SU-DHL-6 (cell line): Measurements from ENCODE around the gene BCL3.

Experiments
- H2AFZ ChIP-seq: fragments of 200-600 bp; sonication (generic); 2 replicates; pipeline ENCODE4 v1.6.1; 2014; ENCODE audit warnings: low read depth, mild to moderate bottlenecking, moderate library complexity, mixed read lengths, antibody characterized with exemption, low read length; ENCODE audit not compliant: severe bottlenecking
- H3F3A ChIP-seq: fragments of 200-600 bp; shearing (Covaris generic); 2 replicates; pipeline ENCODE4 v1.6.0; 2016; ENCODE audit warnings: antibody characterized with exemption, mild to moderate bottlenecking; ENCODE audit not compliant: insufficient read depth
- H3K27ac ChIP-seq: fragments of 200-600 bp; sonication (generic); 2 replicates; pipeline ENCODE4 v1.5.1; 2016; ENCODE audit warnings: low read depth, mild to moderate bottlenecking, low read length, moderate library complexity, mixed read lengths
- H3K27me3 ChIP-seq: fragments of 200-600 bp; sonication (generic), shearing (Covaris generic); 2 replicates; pipeline ENCODE4 v1.6.0; 2014; ENCODE audit warnings: mild to moderate bottlenecking, low read length
- H3K36me3 ChIP-seq: fragments of 200-600 bp; sonication (generic); 2 replicates; pipeline ENCODE4 v1.6.1; 2014; ENCODE audit warnings: mild to moderate bottlenecking, low read length, mixed read lengths
- H3K4me2 ChIP-seq: fragments of 300-600, 200-600 bp; shearing (Covaris generic), sonication (generic); 2 replicates; pipeline ENCODE4 v1.6.0; 2014; ENCODE audit warnings: low read length, low read depth, mild to moderate bottlenecking; ENCODE audit not compliant: poor library complexity, severe bottlenecking
- H3K4me3 ChIP-seq: fragments of 200-600 bp; sonication (generic); 2 replicates; pipeline ENCODE4 v1.5.1; 2014; ENCODE audit warnings: antibody characterized with exemption, low read length, mild to moderate bottlenecking, mixed read lengths; ENCODE audit not compliant: insufficient read depth, poor library complexity, severe bottlenecking
- H3K79me2 ChIP-seq: fragments of 200-600 bp; sonication (generic); 2 replicates; pipeline ENCODE4 v1.6.1; 2014; ENCODE audit warnings: mild to moderate bottlenecking, low read length, moderate library complexity; ENCODE audit not compliant: insufficient read depth
- H3K9ac ChIP-seq: fragments of 200-600 bp; sonication (generic); 2 replicates; pipeline ENCODE4 v1.7.0; 2014; ENCODE audit warnings: mild to moderate bottlenecking, low read length
- H3K9me2 ChIP-seq: fragments of 200-600 bp; sonication (generic); replicated peaks from 2 replicates; pipeline ENCODE4 v1.6.1; 2014; ENCODE audit warnings: low read length; ENCODE audit not compliant: insufficient read depth
- H3K9me3 ChIP-seq: fragments of 200-600 bp; sonication (generic); 2 replicates; pipeline ENCODE4 v1.6.1; 2014; ENCODE audit warnings: low read length, mixed read lengths; ENCODE audit not compliant: insufficient read depth
- H4K20me1 ChIP-seq: fragments of 200-600 bp; sonication (generic); 2 replicates; pipeline ENCODE4 v1.6.1; 2014; ENCODE audit warnings: low read depth, mild to moderate bottlenecking, antibody characterized with exemption, low read length, moderate library complexity, mixed read lengths
- EZH2phosphoT487 ChIP-seq: fragments of 200-600 bp; sonication (generic), shearing (Covaris generic); conservative IDR thresholded peaks from 2 replicates; pipeline ENCODE4 v1.6.1; 2018; ENCODE audit warnings: mild to moderate bottlenecking, antibody characterized with exemption, low read length, moderate library complexity, mixed read lengths
- TF ChIP-seq, protein P1 (sequence below): fragments of 200-600 bp; sonication (generic); IDR thresholded peaks from one replicate; pipeline ENCODE4 v1.5.1; 2017; ENCODE audit warnings: antibody characterized with exemption, mild to moderate bottlenecking, low read length, moderate library complexity; ENCODE audit not compliant: insufficient read depth, poor library complexity, severe bottlenecking

The BCL3 gene

GRCh38 chr19:44775676-44776240 lies 27.2 kb downstream of the BCL3 start:
- no peak overlapping the region for H2AFZ ChIP-seq
- H3K9ac ChIP-seq = no peak overlapping the region
- no peaks in the 10 kb centered on the region for H3K9me2 ChIP-seq
- no peaks in the 10 kb centered on the region for H3K27me3 ChIP-seq
- H3K9me3 ChIP-seq = no peaks in the 10 kb centered on the region
- H3K79me2 ChIP-seq = no peaks in the 10 kb centered on the region
- no peaks in the 10 kb centered on the region for H3F3A ChIP-seq
- TF ChIP-seq, protein P1, sequence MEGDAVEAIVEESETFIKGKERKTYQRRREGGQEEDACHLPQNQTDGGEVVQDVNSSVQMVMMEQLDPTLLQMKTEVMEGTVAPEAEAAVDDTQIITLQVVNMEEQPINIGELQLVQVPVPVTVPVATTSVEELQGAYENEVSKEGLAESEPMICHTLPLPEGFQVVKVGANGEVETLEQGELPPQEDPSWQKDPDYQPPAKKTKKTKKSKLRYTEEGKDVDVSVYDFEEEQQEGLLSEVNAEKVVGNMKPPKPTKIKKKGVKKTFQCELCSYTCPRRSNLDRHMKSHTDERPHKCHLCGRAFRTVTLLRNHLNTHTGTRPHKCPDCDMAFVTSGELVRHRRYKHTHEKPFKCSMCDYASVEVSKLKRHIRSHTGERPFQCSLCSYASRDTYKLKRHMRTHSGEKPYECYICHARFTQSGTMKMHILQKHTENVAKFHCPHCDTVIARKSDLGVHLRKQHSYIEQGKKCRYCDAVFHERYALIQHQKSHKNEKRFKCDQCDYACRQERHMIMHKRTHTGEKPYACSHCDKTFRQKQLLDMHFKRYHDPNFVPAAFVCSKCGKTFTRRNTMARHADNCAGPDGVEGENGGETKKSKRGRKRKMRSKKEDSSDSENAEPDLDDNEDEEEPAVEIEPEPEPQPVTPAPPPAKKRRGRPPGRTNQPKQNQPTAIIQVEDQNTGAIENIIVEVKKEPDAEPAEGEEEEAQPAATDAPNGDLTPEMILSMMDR = no peak
- TF ChIP-seq EZH2phosphoT487 = no peak
- no peaks in the 10 kb centered on the region for H4K20me1 ChIP-seq
- no peak overlapping the region for H3K4me2 ChIP-seq
- no peak overlapping the region for H3K27ac ChIP-seq
- H3K4me3 ChIP-seq = no peak overlapping the region
- no peaks in the 10 kb centered on the region for H3K36me3 ChIP-seq

- H3K4me3 ChIP-seq = no peak overlapping the region
- H3K79me2 ChIP-seq = no peaks in the 10 kb centered on the region
- no peaks in the 10 kb centered on the region for H3K9me3 ChIP-seq
- H3K9me2 ChIP-seq = no peaks in the 10 kb centered on the region
- H2AFZ ChIP-seq = no peak overlapping the region
- TF ChIP-seq EZH2phosphoT487 = no peak
- TF ChIP-seq, protein P1 = no peak
- no peaks in the 10 kb centered on the region for H3K36me3 ChIP-seq
- H3F3A ChIP-seq = no peaks in the 10 kb centered on the region
- H3K9ac ChIP-seq = no peak overlapping the region
- no peak overlapping the region for H3K4me2 ChIP-seq
- no peaks in the 10 kb centered on the region for H3K27me3 ChIP-seq
- no peak overlapping the region for H3K27ac ChIP-seq
- H4K20me1 ChIP-seq = no peaks in the 10 kb centered on the region
These were observed 28.0 kb downstream of the BCL3 start for GRCh38 chr19:44776402-44777096.

DNA sequence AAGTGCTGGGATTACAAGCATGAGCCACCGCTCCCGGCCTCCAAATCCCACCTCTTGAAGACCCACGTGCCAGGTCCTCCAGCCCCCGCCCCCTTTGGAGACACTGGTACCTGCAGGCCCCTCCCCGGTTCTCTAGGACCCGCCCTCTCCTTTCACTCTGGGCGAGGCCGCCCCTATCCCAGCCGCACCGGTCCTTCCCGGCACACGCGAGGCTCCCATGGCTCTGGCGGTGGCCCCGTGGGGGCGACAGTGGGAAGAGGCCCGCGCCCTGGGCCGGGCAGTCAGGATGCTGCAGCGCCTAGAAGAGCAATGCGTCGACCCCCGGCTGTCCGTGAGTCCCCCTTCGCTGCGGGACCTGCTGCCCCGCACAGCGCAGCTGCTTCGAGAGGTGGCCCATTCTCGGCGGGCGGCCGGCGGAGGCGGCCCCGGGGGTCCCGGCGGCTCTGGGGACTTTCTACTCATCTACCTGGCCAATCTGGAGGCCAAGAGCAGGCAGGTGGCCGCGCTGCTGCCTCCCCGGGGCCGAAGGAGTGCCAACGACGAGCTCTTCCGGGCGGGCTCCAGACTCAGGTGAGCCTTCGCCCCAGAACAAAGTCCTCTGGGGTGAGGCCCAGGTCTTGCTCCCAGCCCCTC lies 29.3 kb downstream of the BCL3 start, which contains the start of gene CBLC:
Gene CBLC (plus strand): TSS at position 176 of the 633 bp plus-strand sequence. CDS start 42 bp downstream, at position 218.
- no peaks in the 10 kb centered on the region for H3K79me2 ChIP-seq
- no peak within 1 kb of the TSS for H3K27ac ChIP-seq
- no peaks in the 10 kb centered on the region for H3K9me3 ChIP-seq
- no peak within 1 kb of the TSS for H3K4me3 ChIP-seq
- no peaks in the 10 kb centered on the region for H4K20me1 ChIP-seq
- no peaks in the 10 kb centered on the region for H3F3A ChIP-seq
- H3K36me3 ChIP-seq = no peaks in the 10 kb centered on the region
- no peaks in the 10 kb centered on the region for H3K27me3 ChIP-seq
- no peak within 1 kb of the TSS for H3K4me2 ChIP-seq
- no peak for TF ChIP-seq EZH2phosphoT487
- TF ChIP-seq, protein P1 = no peak
- H3K9ac ChIP-seq = no peak within 1 kb of the TSS
- H2AFZ ChIP-seq = no peak within 1 kb of the TSS
- H3K9me2 ChIP-seq = no peaks in the 10 kb centered on the region
